ENCODE results near the gene PNLIPRP2. TPM values are rescaled to one million over a fixed set of nuclear protein-coding genes. Genes with fewer than 3 reads are reported as not detected.

PNLIPRP2 gene
- total RNA-seq, 2 experiments from 2014 or later, result not detected

DNA sequence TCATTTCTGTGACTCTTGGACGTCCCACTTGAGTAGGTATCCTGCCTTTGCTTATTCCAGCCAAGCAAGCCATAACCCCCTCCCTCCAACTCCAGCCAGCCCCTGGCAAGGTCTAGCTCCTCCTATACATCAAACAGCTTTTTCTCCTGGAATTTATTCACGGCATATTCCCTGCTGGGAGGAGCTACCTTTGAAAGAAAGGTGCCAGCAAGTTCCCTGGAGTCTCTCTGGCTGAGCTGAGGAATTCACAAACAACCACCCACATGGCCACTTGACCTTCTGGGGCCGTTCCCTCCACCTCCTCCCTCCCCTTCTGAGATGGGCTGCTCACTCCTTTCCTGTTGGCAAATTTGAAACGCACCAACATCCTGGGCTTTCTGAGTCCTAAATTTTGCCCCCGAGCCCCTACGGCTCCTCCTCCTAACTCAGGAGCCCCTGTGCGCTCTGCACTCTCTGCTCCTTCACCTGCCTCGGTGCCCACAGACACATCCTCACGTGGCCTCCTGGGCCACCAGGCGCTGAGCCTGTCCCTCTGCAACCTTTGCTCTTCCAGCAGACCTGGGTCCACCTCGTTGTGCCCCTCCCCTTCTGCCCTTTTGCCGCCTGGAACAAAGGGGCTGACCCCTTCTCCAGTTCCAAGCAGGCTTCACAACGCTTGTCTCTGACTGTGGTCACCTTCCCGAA, 73.6 kb downstream of the PNLIPRP2 start:
- Histone ChIP-seq H3K9me2 (ENCODE audit: insufficient read depth, low read length) (no peaks in the 10 kb centered on the region), H3K4me1 (ENCODE audit: insufficient read depth, low read length, poor library complexity, severe bottlenecking) (no peaks in the 10 kb centered on the region), H2AFZ (ENCODE audit: low read length) (no peak overlapping the region), H3K4me3 (ENCODE audit: low read depth, low read length, poor library complexity, severe bottlenecking) (no peak overlapping the region), H3K9me3 (ENCODE audit: low read length) (no peaks in the 10 kb centered on the region), H3K79me2 (ENCODE audit: insufficient read depth, low read depth, low read length) (no peaks in the 10 kb centered on the region), H3K36me3 (ENCODE audit: insufficient read depth, low read length) (no peaks in the 10 kb centered on the region), H3K4me2 (ENCODE audit: low read length) (no peak overlapping the region), H4K20me1 (ENCODE audit: insufficient read depth, low read length) (no peaks in the 10 kb centered on the region), H3K27ac (ENCODE audit: low read depth, low read length, poor library complexity, severe bottlenecking) (no peak overlapping the region)
- intact Hi-C loops (cut with micrococcal nuclease; ENCODE audit: unreplicated experiment), result no loop called here
- ChIA-PET POLR2A (no interaction called here), CTCF (ENCODE audit: unreplicated experiment) (no interaction called here)
- TF ChIP-seq, protein P1, sequence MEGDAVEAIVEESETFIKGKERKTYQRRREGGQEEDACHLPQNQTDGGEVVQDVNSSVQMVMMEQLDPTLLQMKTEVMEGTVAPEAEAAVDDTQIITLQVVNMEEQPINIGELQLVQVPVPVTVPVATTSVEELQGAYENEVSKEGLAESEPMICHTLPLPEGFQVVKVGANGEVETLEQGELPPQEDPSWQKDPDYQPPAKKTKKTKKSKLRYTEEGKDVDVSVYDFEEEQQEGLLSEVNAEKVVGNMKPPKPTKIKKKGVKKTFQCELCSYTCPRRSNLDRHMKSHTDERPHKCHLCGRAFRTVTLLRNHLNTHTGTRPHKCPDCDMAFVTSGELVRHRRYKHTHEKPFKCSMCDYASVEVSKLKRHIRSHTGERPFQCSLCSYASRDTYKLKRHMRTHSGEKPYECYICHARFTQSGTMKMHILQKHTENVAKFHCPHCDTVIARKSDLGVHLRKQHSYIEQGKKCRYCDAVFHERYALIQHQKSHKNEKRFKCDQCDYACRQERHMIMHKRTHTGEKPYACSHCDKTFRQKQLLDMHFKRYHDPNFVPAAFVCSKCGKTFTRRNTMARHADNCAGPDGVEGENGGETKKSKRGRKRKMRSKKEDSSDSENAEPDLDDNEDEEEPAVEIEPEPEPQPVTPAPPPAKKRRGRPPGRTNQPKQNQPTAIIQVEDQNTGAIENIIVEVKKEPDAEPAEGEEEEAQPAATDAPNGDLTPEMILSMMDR (conservative IDR thresholded peaks at IDR 0.05; ENCODE audit: low read length), result no peak
- TF ChIP-seq EZH2phosphoT487 (IDR thresholded peaks at IDR 0.05; ENCODE audit: borderline replicate concordance, low read depth, low read length), result no peak
- DNase-seq (ENCODE audit: low spot score), result no peak
- BruUV-seq (replicated peaks), result no TSS peak

Other genes with a start within 250 kb of the PNLIPRP2 start
- not detected in 2 replicates for gene PNLIPRP3, start 193.1 kb upstream of the PNLIPRP2 start, total RNA-seq (2014; rRNA removed; shearing (Covaris generic))
- gene PNLIPRP3, start 193.1 kb upstream of the PNLIPRP2 start, total RNA-seq (2022), result not detected in 2 replicates
- gene PNLIP, start 75.0 kb upstream of the PNLIPRP2 start, total RNA-seq (2014; rRNA removed; shearing (Covaris generic)), result not detected in 2 replicates
- not detected in 2 replicates for gene PNLIP, start 75.0 kb upstream of the PNLIPRP2 start, total RNA-seq (2022)
- gene PNLIPRP1, start 30.0 kb upstream of the PNLIPRP2 start, total RNA-seq (2014; rRNA removed; shearing (Covaris generic)), result not detected in 2 replicates
- not detected in 2 replicates for gene PNLIPRP1, start 30.0 kb upstream of the PNLIPRP2 start, total RNA-seq (2022)
- gene HSPA12A, start 121.6 kb downstream of the PNLIPRP2 start, total RNA-seq (2014; rRNA removed; shearing (Covaris generic)), result not detected in 2 replicates
- gene HSPA12A, start 121.6 kb downstream of the PNLIPRP2 start, total RNA-seq (2022), result 3.3 and 3.7 TPM in 2 replicates
- gene ENO4, start 228.5 kb downstream of the PNLIPRP2 start, total RNA-seq (2014; rRNA removed; shearing (Covaris generic)), result not detected in 2 replicates
- not detected in 2 replicates for gene ENO4, start 228.5 kb downstream of the PNLIPRP2 start, total RNA-seq (2022)